Fibroblast of mammary gland (primary cell): ENCODE results near the gene CD72.
A peak's percentile ranks its signal among the peaks of the same experiment; 100 is the strongest.
"Not testable (repeated sequence)": the region's sequence is repeated elsewhere in the genome, so short reads cannot be mapped to it uniquely, and the experiment has no call there.

ENCODE experiments used
- DNase-seq: peaks from one replicate; pipeline ENCODE4 v3.0.0-alpha.2; 2010; ENCODE audit warnings: low read depth
- H3K4me3 ChIP-seq: 2 replicates; pipeline ENCODE4 v1.5.1; 2011; ENCODE audit warnings: low read depth, mild to moderate bottlenecking, low read length, moderate library complexity; ENCODE audit not compliant: control insufficient read depth
- CTCF ChIP-seq: conservative IDR thresholded peaks from 2 replicates; pipeline ENCODE4 v1.5.1; 2011; ENCODE audit warnings: low read depth, low read length, inconsistent platforms; ENCODE audit not compliant: control insufficient read depth, insufficient read depth

Gene CD72

GRCh38 chr9:35612843-35613242 lies 5.4 kb downstream of the CD72 start:
- no peak for TF ChIP-seq CTCF
- DNase-seq, result no peak
- no peak overlapping the region for H3K4me3 ChIP-seq

- not testable (repeated sequence) for H3K4me3 ChIP-seq, DNase-seq
Measured at GRCh38 chr9:35612066-35612465, 6.1 kb downstream of the CD72 start.

GRCh38 chr9:35611230-35611797 lies 6.9 kb downstream of the CD72 start:
- DNase-seq, result peak; percentile 49
- peak; percentile 79 for TF ChIP-seq CTCF
- no peak overlapping the region for H3K4me3 ChIP-seq

GRCh38 chr9:35609820-35610163 lies 8.4 kb downstream of the CD72 start:
- H3K4me3 ChIP-seq, result no peak overlapping the region
- TF ChIP-seq CTCF, result no peak

GRCh38 chr9:35609001-35609819 lies 9.0 kb downstream of the CD72 start:
- no peak for TF ChIP-seq CTCF
- no peak overlapping the region for H3K4me3 ChIP-seq
- DNase-seq, result no peak

More at GRCh38 chr9:35609820-35610163, 8.4 kb downstream of the CD72 start:
- no peak for DNase-seq

- no peak overlapping the region for H3K4me3 ChIP-seq
- TF ChIP-seq CTCF, result no peak
- no peak for DNase-seq
Measured at GRCh38 chr9:35608221-35608620, 10.0 kb downstream of the CD72 start.

GRCh38 chr9:35606726-35607125 lies 11.5 kb downstream of the CD72 start:
- H3K4me3 ChIP-seq, result no peak overlapping the region
- no peak for DNase-seq
- no peak for TF ChIP-seq CTCF
